C4-2B (cell line): Measurements from ENCODE around the gene EFHC2.

ENCODE experiments used
- CTCF ChIP-seq: fragments of 450-650 bp; conservative IDR thresholded peaks from 2 replicates; pipeline ENCODE4 v1.5.1; 2017; ENCODE audit warnings: mild to moderate bottlenecking
- ZFX ChIP-seq: fragments of 450-650 bp; IDR thresholded peaks from 2 replicates; pipeline ENCODE4 v1.6.1; 2017

- no peak for TF ChIP-seq CTCF
- no peak for TF ChIP-seq ZFX
Measured at GRCh38 chrX:44299177-44299576, 44.3 kb downstream of the EFHC2 start.
